Mesodermal cell (in vitro differentiated cells): ENCODE measurements around the gene USHBP1. TPM values are rescaled to one million over a fixed set of nuclear protein-coding genes. Genes with fewer than 3 reads are reported as not detected.

ENCODE experiments used
- H3K27ac ChIP-seq: 2 replicates; pipeline ENCODE4 v1.7.0; 2013; ENCODE audit warnings: mild to moderate bottlenecking, low read depth, low read length, moderate library complexity; ENCODE audit not compliant: severe bottlenecking
- H3K36me3 ChIP-seq: 2 replicates; pipeline ENCODE4 v1.7.1; 2013; ENCODE audit warnings: mild to moderate bottlenecking, low read length, moderate library complexity; ENCODE audit not compliant: control insufficient read depth, insufficient read depth
- H3K4me1 ChIP-seq: one replicate; pipeline ENCODE4 v1.7.1; 2013; ENCODE audit warnings: mild to moderate bottlenecking, low read length; ENCODE audit not compliant: insufficient read depth, control insufficient read depth, poor library complexity, severe bottlenecking
- H3K4me3 ChIP-seq: 2 replicates; pipeline ENCODE4 v1.7.0; 2013; ENCODE audit warnings: low read length, control low read depth, mild to moderate bottlenecking; ENCODE audit not compliant: insufficient read depth, poor library complexity, severe bottlenecking; ENCODE audit errors: extremely low read depth
- H3K9me3 ChIP-seq: 2 replicates; pipeline ENCODE4 v1.7.1; 2013; ENCODE audit warnings: mild to moderate bottlenecking, low read length, moderate library complexity; ENCODE audit not compliant: control insufficient read depth
- WGBS, 2 experiments: methylation state at CpG; one replicate each; pipeline ENCODE4 v1.1.5; 2013; ENCODE audit warnings: missing lambda C conversion rate in 2 of 2; ENCODE audit not compliant: insufficient coverage in 2 of 2; 5-methylcytosine and 5-hydroxymethylcytosine counted together
- polyA plus RNA-seq, 2 experiments: library from polyadenylated mRNA; stranded (reverse); fragments of 50-300 nt; gene quantifications; one replicate each; pipeline ENCODE4 v1.2.3, GENCODE V29; 2013

USHBP1 gene, protein sequence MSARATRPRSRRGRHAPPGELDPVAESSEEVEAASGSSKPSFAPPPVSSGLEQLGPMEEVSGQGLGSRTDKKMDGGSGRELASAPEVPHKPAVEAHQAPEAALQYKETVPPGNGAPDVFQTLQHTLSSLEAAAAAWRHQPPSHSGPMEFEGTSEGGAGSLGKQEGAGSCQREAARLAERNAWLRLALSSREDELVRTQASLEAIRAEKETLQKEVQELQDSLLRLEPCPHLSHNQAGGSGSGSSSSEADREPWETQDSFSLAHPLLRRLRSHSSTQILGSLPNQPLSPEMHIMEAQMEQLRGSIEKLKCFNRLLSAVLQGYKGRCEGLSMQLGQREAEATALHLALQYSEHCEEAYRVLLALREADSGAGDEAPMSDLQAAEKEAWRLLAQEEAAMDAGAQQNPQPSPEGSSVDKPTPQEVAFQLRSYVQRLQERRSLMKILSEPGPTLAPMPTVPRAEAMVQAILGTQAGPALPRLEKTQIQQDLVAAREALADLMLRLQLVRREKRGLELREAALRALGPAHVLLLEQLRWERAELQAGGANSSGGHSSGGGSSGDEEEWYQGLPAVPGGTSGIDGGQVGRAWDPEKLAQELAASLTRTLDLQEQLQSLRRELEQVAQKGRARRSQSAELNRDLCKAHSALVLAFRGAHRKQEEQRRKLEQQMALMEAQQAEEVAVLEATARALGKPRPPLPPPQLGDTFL
- polyA plus RNA-seq (2013, experiment 1 of 2), result 9.3 TPM
- 6.2 TPM for polyA plus RNA-seq (2013, experiment 2 of 2)

GRCh38 chr19:17264641-17264979 lies at the start of gene USHBP1:
Gene USHBP1, minus strand, starts transcription at chr19:17264745. Its CDS starts 446 bp downstream, at chr19:17264299.
- peaks cover 10% of the 10 kb centered on the region for H3K36me3 ChIP-seq
- peak within 1 kb of the TSS; percentile 62 for H3K27ac ChIP-seq
- H3K4me3 ChIP-seq, result no peak within 1 kb of the TSS
- H3K9me3 ChIP-seq, result no peaks in the 10 kb centered on the region
- WGBS, 2 experiments, result 41 to 65% methylated on average over 4 to 5 of the region's 5 CpGs
- H3K4me1 ChIP-seq, result peaks cover 13% of the 10 kb centered on the region

GRCh38 chr19:17314007-17314593 lies 49.6 kb upstream of the USHBP1 start:
- Histone ChIP-seq H3K9me3 (no peaks in the 10 kb centered on the region), H3K4me1 (peaks cover 20% of the 10 kb centered on the region), H3K27ac (no peak overlapping the region), H3K36me3 (peaks cover 66% of the 10 kb centered on the region), H3K4me3 (no peak overlapping the region)
- WGBS, 2 experiments, result 98% methylated on average over 14 to 18 of the region's 19 CpGs

GRCh38 chr19:17312189-17313113 lies 47.9 kb upstream of the USHBP1 start:
- H3K4me3 ChIP-seq, result no peak overlapping the region
- WGBS, 2 experiments, result 93% methylated on average over 17 to 19 of the region's 20 CpGs
- H3K36me3 ChIP-seq, result peaks cover 54% of the 10 kb centered on the region
- H3K9me3 ChIP-seq, result no peaks in the 10 kb centered on the region
- H3K27ac ChIP-seq, result no peak overlapping the region
- H3K4me1 ChIP-seq, result peaks cover 22% of the 10 kb centered on the region

GRCh38 chr19:17311455-17312188 lies 47.1 kb upstream of the USHBP1 start:
- WGBS, 2 experiments, result 85 to 89% methylated on average over 10 to 11 of the region's 11 CpGs

DNA sequence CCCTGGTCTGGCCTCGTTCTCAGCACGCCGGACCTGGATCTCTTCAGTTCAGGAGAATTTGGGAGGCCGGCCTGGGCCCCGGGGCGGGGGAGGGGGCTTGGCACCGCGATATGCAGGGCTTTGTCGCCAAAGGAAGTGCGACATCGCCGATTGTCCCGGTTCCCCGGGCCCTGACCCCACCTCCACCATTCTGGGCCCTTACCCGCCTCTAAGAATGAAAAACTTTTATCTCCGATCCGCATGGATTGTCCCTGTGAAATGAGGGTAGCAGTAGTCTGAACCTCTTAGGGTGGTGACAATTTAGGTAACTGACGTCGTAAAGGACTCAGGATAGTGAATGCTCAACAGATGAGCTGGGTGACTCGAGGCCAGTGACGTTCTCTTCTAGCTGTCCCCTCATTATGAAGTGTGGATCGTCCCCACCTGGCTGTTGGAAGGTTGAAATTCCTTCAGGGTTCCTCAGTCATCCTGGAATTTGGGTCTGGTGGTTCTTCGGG lies 45.5 kb upstream of the USHBP1 start:
- H3K4me3 ChIP-seq, result peak overlapping the region; percentile 97
- peak overlapping the region; percentile 72 for H3K27ac ChIP-seq
- no peaks in the 10 kb centered on the region for H3K9me3 ChIP-seq
- peaks cover 33% of the 10 kb centered on the region for H3K36me3 ChIP-seq
- WGBS, 2 experiments, result 4 to 5% methylated on average over 11 to 14 of the region's 23 CpGs
- H3K4me1 ChIP-seq, result peaks cover 25% of the 10 kb centered on the region

More at GRCh38 chr19:17311455-17312188, 47.1 kb upstream of the USHBP1 start:
- H3K27ac ChIP-seq, result peak overlapping the region; percentile 33
- H3K9me3 ChIP-seq, result no peaks in the 10 kb centered on the region
- H3K36me3 ChIP-seq, result peaks cover 47% of the 10 kb centered on the region
- no peak overlapping the region for H3K4me3 ChIP-seq
- H3K4me1 ChIP-seq, result peaks cover 22% of the 10 kb centered on the region

DNA sequence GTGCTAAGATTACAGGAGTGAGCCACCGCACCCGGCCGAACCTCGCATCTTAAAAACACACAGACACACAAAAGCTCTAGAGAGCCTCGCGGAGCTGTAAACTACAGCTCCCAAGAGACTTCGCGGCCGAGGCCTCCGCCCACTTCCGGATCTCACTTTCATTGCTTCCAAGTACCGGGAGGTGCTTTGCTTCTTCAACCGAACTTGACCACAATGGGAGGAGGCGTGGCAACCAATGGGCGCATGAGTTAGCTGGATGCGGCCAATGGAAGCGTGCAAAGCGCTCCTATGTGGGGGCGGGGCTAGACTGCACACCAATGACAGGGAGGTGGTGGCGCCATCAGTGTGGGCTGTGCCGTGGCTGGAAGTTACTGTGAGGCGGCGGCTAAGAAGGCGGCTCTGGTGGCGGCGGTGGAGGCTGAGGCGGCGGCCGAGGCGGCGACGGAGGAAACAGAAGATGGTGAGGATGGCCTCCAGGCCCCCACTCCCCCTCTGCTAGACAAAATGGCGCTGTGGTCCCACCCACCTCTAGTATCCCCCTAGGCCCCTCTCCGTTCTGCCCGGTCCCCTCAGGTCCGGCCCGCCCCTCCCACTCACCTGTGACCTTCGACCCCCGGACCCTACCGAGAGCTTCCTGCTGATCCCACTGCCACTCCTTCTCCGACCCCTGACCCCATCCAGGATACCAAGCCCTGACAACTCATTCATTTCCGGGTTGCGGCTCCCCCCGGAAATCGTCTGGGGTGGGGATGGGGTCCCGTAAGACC lies 44.8 kb upstream of the USHBP1 start, which contains the start of gene DDA1:
Gene DDA1, plus strand, starts transcription at position 366 of the 767 bp plus-strand sequence. Its CDS starts 92 bp downstream, at position 458.
- peaks cover 27% of the 10 kb centered on the region for H3K36me3 ChIP-seq
- WGBS, 2 experiments, result 0 to 1% methylated on average over 39 to 42 of the region's 46 CpGs
- H3K27ac ChIP-seq, result peak within 1 kb of the TSS; percentile 72
- H3K9me3 ChIP-seq, result no peaks in the 10 kb centered on the region
- peak within 1 kb of the TSS; percentile 97 for H3K4me3 ChIP-seq
- H3K4me1 ChIP-seq, result peaks cover 25% of the 10 kb centered on the region

- Histone ChIP-seq H3K9me3 (no peaks in the 10 kb centered on the region), H3K4me3 (no peak overlapping the region), H3K27ac (no peak overlapping the region), H3K4me1 (peaks cover 26% of the 10 kb centered on the region), H3K36me3 (peaks cover 13% of the 10 kb centered on the region)
- 95 to 100% methylated on average over 6 to 7 of the region's 8 CpGs for WGBS, 2 experiments
Measured at GRCh38 chr19:17307876-17308377, 43.4 kb upstream of the USHBP1 start.

- Histone ChIP-seq H3K4me3 (peak overlapping the region; percentile 76), H3K9me3 (no peaks in the 10 kb centered on the region), H3K36me3 (peaks cover 14% of the 10 kb centered on the region), H3K4me1 (peaks cover 11% of the 10 kb centered on the region), H3K27ac (peak overlapping the region; percentile 72)
- WGBS, 2 experiments, result 4 to 5% methylated on average over 23 to 24 of the region's 28 CpGs
Measured at GRCh38 chr19:17306285-17306714, 41.8 kb upstream of the USHBP1 start.
